NB4 (cell line): ENCODE measurements around the gene UNC5A.

Source experiments
- POLR2A ChIP-seq: IDR thresholded peaks from 2 replicates; pipeline ENCODE4 v1.6.1; 2011; ENCODE audit warnings: mild to moderate bottlenecking; ENCODE audit not compliant: insufficient read length; ENCODE audit errors: extremely low read depth
- TF ChIP-seq, protein P1 (sequence below): IDR thresholded peaks from one replicate; pipeline ENCODE4 v1.5.1; 2012; ENCODE audit warnings: low read depth, low read length

DNA sequence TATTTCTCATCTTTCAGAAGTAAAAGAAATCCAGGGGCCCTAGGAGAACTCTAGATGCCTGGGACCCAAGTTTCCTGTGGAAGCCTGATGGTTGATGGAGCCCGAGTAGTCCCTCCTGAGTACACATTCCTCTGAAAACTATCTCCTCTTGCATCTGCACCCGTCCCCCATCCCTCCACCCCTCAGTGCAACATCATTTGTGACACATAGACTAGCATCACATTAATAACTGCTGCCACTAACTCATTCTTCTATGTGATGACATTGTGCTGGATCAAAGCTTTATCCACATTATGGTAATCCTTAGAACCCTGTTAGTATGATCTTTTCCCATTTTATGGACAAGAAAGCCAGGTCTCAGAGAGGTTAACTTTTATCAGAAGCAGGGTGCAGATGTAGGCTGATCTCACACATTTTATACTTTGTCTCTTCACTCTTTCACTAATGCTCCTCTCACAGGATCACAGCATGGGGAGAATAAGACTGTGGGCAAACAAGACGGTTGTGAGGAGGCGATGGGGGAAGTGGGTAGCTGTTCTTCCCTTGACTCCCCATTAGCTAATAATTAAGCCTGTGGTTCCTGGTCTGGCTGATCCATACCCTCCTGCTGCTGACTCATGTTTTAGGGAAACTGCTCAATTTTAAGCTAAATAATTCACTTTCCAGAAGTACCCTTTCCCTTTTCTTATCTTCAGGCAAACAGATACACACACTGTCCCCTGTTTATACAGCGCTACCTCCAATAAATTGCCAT is 92.7 kb downstream of the UNC5A start:
- TF ChIP-seq, protein P1, sequence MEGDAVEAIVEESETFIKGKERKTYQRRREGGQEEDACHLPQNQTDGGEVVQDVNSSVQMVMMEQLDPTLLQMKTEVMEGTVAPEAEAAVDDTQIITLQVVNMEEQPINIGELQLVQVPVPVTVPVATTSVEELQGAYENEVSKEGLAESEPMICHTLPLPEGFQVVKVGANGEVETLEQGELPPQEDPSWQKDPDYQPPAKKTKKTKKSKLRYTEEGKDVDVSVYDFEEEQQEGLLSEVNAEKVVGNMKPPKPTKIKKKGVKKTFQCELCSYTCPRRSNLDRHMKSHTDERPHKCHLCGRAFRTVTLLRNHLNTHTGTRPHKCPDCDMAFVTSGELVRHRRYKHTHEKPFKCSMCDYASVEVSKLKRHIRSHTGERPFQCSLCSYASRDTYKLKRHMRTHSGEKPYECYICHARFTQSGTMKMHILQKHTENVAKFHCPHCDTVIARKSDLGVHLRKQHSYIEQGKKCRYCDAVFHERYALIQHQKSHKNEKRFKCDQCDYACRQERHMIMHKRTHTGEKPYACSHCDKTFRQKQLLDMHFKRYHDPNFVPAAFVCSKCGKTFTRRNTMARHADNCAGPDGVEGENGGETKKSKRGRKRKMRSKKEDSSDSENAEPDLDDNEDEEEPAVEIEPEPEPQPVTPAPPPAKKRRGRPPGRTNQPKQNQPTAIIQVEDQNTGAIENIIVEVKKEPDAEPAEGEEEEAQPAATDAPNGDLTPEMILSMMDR, result no peak
- no peak for TF ChIP-seq POLR2A
